ENCODE results near the gene ZNF526.

- TF ChIP-seq CTCF (conservative IDR thresholded peaks at IDR 0.05 in 1 of 2, IDR thresholded peaks at IDR 0.05 in 1 of 2; ENCODE audit: extremely low read depth in 1 of 2, insufficient read depth in 1 of 2, low read depth in 1 of 2, low read length in 2 of 2) (no peak), EZH2 (IDR thresholded peaks at IDR 0.05; ENCODE audit: borderline replicate concordance, low read length) (no peak)
Observed at GRCh38 chr19:42176649-42176989, 43.5 kb upstream of the ZNF526 start.

All from mammary epithelial cell (primary cell).